GM12873 (cell line): ENCODE results near the gene DIPK2B.

Experiments used
- TF ChIP-seq, protein P1 (sequence below): IDR thresholded peaks from 2 replicates; pipeline ENCODE4 v1.5.1; 2012; ENCODE audit warnings: low read depth, mild to moderate bottlenecking, moderate library complexity, low read length, control low read depth; ENCODE audit not compliant: insufficient read depth; ENCODE audit errors: missing control alignments

The DIPK2B gene

DNA sequence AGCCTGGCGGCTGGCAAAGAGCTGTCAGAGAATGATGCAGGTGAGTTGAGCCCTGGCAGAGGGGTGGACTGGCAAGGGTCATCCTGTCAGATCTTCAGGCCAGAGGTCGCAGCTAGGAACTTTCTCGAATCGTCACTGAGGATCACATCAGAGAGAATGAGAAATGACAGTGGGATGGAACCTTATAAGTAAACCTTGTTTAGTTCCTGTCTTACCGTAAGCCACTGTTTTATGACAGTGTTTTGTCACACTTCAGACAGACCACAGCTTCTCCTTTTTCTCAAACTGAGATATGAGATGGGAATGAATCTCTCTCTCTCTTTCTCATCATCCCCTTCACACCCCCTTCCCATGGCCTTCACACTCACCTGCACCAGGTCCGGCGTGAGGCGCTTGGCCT is 9.3 kb downstream of the DIPK2B start:
- TF ChIP-seq, protein P1, sequence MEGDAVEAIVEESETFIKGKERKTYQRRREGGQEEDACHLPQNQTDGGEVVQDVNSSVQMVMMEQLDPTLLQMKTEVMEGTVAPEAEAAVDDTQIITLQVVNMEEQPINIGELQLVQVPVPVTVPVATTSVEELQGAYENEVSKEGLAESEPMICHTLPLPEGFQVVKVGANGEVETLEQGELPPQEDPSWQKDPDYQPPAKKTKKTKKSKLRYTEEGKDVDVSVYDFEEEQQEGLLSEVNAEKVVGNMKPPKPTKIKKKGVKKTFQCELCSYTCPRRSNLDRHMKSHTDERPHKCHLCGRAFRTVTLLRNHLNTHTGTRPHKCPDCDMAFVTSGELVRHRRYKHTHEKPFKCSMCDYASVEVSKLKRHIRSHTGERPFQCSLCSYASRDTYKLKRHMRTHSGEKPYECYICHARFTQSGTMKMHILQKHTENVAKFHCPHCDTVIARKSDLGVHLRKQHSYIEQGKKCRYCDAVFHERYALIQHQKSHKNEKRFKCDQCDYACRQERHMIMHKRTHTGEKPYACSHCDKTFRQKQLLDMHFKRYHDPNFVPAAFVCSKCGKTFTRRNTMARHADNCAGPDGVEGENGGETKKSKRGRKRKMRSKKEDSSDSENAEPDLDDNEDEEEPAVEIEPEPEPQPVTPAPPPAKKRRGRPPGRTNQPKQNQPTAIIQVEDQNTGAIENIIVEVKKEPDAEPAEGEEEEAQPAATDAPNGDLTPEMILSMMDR: no peak

DNA sequence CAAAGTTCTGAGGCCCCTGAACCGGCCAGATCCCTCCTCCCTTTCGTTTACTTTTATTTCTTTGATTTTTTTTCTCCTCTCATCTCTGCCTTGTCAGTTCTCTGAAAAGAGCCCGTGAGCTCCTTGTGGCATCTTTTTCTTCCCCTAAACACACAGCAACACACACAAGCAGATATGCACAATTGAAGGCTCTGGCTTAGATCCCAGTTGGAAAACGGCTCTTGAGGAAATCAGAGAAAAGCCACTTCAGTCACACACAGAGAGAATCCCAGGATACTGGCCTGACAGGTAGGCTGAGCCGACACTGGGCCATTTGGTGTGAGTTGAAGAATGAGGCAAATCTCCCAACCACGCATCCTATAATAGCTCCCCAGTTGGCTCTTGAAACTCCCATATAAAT is 12.9 kb downstream of the DIPK2B start:
- TF ChIP-seq, protein P1: no peak

DNA sequence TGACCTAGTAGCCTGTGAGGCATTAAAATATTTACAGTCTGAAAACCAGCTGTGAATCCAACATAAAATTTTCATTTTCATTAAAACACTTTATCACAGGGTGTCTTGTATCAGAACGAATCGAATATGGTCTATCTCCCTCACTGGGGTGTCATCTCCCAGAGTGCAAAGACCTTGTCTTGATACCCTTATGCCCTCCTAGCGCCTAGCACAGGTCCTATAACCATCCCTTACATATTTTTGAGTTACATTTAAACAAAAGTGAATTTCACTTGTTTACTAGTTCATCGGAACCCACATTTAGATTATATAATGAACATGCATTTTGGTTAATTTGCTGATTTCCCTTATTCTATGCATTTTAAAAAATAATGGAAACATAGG is 14.0 kb downstream of the DIPK2B start:
- TF ChIP-seq, protein P1: no peak

DNA sequence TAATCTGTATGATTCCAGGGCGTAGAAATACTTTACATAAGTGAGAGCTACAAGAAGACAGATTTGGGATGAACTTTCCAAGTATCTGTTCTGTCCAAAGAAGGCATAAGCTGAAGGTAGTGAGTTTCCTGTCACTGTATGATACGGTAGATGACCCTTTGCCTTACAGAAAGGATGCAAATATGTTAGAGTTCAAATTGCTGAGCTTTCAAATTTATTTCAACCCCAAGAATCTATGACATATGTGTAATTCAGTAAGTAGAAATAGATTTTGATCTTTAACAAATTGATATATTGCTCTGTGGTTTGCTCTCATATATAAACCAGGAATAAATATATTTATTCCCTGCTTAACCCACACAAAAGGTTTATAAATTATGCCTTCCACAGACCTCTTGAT is 16.5 kb downstream of the DIPK2B start:
- TF ChIP-seq, protein P1: no peak

DNA sequence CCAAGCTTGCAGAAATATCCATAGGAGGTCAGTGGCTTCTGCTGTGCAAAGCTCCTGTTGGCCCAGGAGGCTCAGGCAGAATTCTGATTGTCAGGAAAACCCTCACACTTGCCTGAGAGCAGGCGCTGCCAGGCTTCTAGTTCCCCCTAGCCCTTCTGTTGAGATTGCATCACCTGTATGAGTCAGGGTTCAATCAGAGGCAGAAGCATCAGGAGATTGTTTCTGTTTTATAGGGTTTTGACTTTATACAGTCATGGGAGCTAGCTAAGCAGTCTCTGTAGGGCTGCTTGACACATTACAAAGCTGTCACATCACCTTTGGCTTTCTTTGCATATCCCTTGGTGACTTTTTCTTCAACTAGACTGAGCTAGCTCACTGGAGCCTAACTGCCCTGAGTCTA is 27.8 kb downstream of the DIPK2B start:
- TF ChIP-seq, protein P1: no peak

DNA sequence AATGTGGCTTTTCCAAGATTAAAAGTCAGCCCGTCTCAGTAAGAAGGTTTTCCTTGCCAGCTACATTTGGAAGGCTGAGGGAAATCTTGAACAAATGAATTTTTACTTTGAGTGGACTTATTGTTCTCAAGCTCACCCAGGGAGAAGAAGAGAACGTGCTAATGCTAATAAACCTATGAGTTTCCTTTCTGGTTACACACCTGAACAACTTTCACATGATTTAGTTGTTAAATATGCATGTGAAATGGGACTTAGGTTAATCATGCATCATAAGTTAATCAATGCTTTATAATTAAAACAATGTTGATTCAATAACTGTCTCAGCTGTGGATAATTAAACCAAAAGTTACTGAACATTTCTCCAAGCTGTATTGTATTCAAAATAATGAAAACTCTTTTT is 33.9 kb downstream of the DIPK2B start:
- TF ChIP-seq, protein P1: no peak

DNA sequence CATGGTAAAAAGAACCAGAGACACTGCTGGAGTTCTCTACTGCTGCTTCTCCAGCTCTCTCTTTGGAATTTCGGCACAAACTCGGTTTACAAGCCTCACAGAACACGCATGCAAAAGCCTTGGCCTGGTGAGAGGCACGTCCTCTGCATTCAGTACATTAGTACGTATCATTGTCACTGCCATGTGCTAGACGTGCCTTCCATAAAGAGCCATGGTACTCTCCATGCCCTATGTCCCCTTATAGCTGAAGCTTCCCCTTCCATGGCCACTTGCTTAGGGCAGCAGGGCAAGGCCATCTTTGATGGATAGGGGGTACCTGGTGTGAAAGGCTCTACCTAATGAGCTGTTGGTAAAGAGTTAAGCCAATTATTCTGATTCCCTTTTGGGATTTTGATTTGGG is 35.0 kb downstream of the DIPK2B start:
- TF ChIP-seq, protein P1: no peak
